NCI-H510A (cell line): ENCODE data around the gene RHEB.

ENCODE experiments used
- DNase-seq: peaks from one replicate; lab custom pipeline; 2025; lab: John Stamatoyannopoulos, UW

RHEB gene

DNA sequence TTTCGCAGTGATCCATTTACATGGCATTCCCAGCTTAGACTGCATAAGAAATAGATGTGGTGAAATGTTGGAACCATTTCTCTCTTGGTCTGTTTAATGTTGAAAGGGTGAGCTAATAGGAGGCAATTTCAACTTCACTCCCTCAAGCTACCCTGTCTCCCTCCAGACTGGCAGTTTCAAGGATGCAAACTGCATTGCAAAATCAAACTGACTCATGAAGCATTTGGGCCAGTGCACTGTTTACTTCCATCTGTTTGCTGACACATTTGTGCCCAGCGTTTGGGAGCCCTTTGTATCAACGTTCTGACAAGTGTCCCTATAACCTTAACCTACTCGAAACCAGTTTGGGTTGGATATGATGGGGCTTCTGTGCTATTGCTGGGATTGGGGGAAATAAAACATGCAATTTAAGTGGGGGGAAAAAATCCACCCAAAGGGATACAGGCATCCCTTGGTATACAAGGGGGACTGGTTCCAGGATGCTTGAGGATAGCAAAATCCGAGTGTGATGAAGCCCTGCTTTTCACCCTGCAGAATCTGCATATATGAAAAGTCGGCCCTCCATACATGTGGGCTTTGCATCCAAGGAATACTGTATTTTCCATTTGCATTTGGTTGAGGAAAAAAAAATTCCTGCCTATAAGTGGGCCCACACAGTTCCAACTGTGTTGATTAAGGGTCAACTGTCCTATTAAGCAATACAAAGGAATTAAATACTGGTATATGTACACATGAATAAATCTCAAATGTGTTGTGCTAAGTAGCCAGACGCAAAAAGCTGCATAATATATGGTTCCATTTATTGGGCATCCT lies 15.6 kb downstream of the RHEB start:
- no peak for DNase-seq

DNA sequence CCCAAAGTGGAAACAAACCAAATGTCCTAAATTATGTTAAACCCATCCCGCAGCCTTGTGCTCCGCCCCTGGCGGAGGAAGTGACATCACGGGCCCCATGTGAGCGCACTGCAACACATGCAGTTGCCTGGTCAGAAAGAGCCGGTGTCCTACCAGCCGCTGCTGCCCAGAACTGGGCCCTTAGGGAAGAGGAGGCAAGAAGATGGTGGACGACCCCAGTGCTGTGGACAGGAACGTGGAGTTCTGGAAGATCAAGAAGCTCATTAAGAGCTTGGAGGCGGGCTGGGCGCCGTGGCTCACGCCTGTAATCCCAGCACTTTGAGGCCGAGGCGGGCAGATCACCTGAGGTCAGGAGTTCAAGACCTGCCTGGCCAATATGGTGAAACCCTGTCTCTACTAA lies 18.0 kb downstream of the RHEB start:
- DNase-seq = no peak

- DNase-seq = no peak
Measured at GRCh38 chr7:151498495-151498894, 21.2 kb downstream of the RHEB start.

DNA sequence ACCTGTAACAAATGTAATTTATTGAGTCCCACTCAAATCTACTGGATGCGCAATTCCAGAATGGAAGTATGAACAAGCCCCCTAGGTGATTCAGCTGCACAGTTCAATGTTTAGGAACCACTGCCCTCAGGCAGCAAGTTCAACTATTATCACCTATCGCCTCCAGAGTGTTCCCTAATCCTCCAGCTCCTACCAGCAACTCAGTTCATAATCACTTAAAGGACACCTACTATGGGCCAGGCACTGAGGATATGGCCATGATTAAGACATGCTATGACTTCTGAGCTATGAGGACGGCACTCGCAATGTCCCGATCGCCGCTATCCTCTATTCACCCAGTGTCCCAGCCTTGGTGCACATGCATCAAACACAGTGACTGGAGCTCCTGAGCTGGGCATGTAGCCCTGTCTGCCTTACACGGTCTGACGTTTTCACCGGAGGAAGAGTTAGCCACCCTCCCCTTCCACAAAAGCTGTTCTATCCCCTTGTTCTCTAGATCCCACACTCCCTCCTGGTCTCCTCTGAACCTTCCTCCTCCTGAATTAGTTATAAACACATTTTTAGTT lies 22.3 kb downstream of the RHEB start:
- DNase-seq = no peak

DNA sequence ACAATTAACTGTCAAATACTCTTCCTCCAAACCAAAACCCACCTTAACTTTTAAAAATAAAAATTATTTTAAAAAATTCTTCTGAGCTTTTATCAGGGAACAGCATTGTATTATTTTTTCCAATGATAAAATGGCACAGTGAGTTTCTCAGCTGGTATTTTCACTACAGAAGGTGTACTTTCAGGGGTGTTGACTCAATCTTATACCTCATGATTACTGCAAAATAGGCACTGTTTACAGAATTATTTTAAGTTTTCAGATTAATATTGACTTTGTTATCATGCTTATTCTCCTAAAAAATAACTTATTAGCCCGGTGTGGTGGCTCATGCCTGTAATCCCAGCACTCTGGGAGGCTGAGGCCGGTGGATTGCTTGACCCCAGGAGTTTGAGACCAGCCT lies 24.3 kb downstream of the RHEB start:
- no peak for DNase-seq

DNA sequence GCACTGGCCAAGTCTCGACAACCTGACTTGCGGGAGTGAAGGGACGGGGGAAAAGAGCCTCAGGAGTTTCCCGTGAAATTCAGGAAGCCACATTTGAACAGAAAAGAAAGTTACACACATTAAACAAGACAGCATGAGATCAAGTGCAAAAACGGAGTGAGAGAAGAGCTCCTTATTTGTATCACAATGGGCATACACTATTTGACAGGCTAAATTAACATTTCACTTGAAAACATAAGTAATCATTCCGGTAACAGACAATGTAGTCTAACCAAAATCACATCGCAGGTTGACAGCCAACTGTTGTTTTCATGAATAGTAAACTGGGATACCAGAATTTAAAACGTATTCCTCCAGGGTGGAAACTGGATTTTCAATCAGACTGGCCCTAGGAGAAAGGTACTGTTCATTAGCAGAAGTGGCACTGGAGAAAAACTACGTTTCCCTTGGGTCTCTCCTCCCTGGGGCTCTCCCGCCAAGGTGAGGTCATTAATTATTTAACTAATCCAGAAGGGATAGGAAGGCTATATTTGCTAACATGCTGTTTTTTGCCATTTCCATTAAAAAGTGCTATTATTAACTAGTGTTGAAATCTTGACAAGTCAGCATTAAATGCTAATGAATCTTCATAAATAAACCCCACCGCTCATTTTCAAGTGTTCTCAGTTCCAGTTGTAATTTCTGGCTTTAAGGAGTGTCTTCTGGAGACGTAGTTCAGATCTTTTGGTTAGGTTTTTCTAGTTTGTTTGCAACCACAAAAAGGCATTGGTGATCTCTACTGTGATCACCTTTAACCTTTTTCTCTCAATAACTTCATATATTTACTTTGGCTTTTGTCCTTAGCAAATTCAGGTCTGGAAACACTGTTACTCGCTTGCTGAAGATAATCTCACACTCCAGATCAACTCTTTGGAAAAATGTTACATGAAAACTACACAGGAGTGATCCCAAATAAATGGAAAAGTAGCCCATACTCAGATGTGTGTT lies 25.1 kb downstream of the RHEB start:
- DNase-seq = no peak

DNA sequence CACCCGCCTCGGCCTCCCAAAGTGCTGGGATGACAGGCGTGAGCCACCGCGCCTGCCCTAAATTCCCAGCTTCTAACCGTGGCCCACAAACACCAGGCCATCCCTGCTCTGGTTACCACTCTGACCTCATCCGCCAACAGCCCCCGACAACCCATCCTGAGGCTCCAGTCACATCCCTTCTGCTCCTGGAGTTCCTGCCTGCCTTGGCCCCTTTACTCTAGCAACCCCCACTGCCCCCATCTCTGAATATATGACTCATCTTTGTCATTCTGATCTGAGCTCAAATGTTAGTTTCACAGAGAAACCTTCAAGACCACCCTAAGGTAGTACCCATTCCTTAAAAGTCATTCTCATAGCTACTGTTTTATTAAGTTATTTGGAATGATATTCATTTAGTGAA lies 26.6 kb downstream of the RHEB start:
- no peak for DNase-seq

DNA sequence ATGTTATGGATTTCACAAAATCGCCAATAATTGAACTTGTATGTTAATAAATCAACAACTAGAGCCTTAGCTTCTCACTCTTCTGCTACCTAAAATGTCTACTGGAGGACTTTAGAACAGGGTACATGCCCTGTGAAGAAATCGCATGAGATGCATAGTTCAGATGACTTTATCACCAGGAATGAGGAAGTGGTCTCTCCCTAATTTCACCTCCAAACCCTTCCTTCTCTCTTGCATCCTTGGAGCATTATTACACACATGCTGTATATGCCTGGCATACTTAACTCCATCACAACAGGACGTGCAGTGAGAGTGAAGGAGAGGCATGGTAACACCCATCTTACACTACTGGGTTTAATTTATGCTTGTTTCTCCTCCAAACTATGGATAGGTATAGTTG lies 27.8 kb downstream of the RHEB start:
- DNase-seq = no peak

- no peak for DNase-seq
Measured at GRCh38 chr7:151490456-151491105, 29.1 kb downstream of the RHEB start.

GRCh38 chr7:151489498-151489897 lies 30.2 kb downstream of the RHEB start:
- no peak for DNase-seq

GRCh38 chr7:151488096-151488495 lies 31.6 kb downstream of the RHEB start:
- no peak for DNase-seq

- no peak for DNase-seq
Measured at GRCh38 chr7:151487228-151487627, 32.5 kb downstream of the RHEB start.

- DNase-seq = no peak
Measured at GRCh38 chr7:151486074-151486473, 33.6 kb downstream of the RHEB start.

- no peak for DNase-seq
Measured at GRCh38 chr7:151484971-151485707, 34.6 kb downstream of the RHEB start.

GRCh38 chr7:151483711-151483983 lies 36.0 kb downstream of the RHEB start:
- DNase-seq = no peak

- DNase-seq = no peak
Measured at GRCh38 chr7:151482883-151483710, 36.6 kb downstream of the RHEB start.

GRCh38 chr7:151481650-151482505 lies 37.8 kb downstream of the RHEB start:
- DNase-seq = no peak

- no peak for DNase-seq
Measured at GRCh38 chr7:151477867-151478266, 41.8 kb downstream of the RHEB start.

- no peak for DNase-seq
Measured at GRCh38 chr7:151472644-151473380, 46.9 kb downstream of the RHEB start.
